Measurements from ENCODE around the gene ETV3L. TPM values are rescaled to one million over a fixed set of nuclear protein-coding genes. Genes with fewer than 3 reads are reported as not detected.

Gene ETV3L
- total RNA-seq, 2 experiments from 2014 or later = not detected

GRCh38 chr1:157138220-157139051, 38.8 kb upstream of the ETV3L start, which contains the start of gene ETV3:
Gene ETV3 (minus strand): TSS chr1:157138395. CDS start chr1:157136352, 2,043 bp downstream.
- intact Hi-C loops (cut with micrococcal nuclease) = loop anchor here (2.0 kb wide), 2 partner anchors 14 to 410 kb away; partner anchors contain the start of genes ISG20L2 and METTL25B
- DNase-seq = peak; percentile 94
- Mint-ChIP-seq H3K36me3 (peaks cover 31% of the 10 kb centered on the region), H3K27ac (peak within 1 kb of the TSS; percentile 88), H3K4me3 (peak within 1 kb of the TSS; percentile 98), H3K9me3 (no peaks in the 10 kb centered on the region), H3K4me1 (ENCODE audit: low read depth) (peaks cover 73% of the 10 kb centered on the region), H3K27me3 (no peaks in the 10 kb centered on the region)
- ChIA-PET POLR2A (interaction anchor here (0.9 to 1.6 kb wide), 2 partner anchors 14 to 17 kb away, joined by 3 to 6 read pairs; no protein-coding TSS in a partner anchor), CTCF (interaction anchor here (5.3 to 9.5 kb wide), 2 partner anchors 17 to 49 kb away, joined by 41 to 92 read pairs; no protein-coding TSS in a partner anchor)

- Mint-ChIP-seq H3K4me1 (ENCODE audit: low read depth) (peaks cover 79% of the 10 kb centered on the region), H3K27ac (peak overlapping the region; percentile 88), H3K4me3 (peak overlapping the region; percentile 98), H3K9me3 (no peaks in the 10 kb centered on the region), H3K27me3 (no peaks in the 10 kb centered on the region), H3K36me3 (peaks cover 38% of the 10 kb centered on the region)
- intact Hi-C loops (cut with micrococcal nuclease) = loop anchor here (2.0 kb wide), 2 partner anchors 15 to 409 kb away; partner anchors contain the start of genes ISG20L2 and METTL25B
- DNase-seq = peak; percentile 27
- ChIA-PET CTCF (interaction anchor here (5.3 to 9.5 kb wide), 2 partner anchors 17 to 48 kb away, joined by 41 to 92 read pairs; no protein-coding TSS in a partner anchor), POLR2A (interaction anchor here (1.0 to 1.1 kb wide), 2 partner anchors 14 to 19 kb away, joined by 3 read pairs; no protein-coding TSS in a partner anchor)
Measured at GRCh38 chr1:157137408-157138219, 38.0 kb upstream of the ETV3L start.

DNA sequence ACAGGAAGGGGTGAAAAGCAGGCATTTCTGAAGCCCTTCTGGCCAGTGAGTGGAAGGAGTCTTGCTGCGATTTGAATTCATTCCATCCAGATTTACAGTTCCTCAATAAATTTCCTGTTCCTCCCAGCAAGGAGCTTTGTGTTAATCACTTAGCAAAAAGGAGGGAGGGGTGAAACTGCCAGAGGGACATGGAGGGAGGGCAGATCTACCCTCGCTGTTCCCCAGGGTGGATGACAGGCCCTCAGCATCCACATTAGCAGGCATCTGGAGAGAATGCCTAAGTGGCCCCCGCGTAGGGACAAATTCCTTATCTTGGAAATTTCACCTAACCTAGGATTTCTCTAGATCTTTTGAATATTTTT, 37.4 kb upstream of the ETV3L start:
- intact Hi-C loops (cut with micrococcal nuclease) = no loop called here
- DNase-seq = no peak
- Mint-ChIP-seq H3K27me3 (no peaks in the 10 kb centered on the region), H3K36me3 (peaks cover 44% of the 10 kb centered on the region), H3K4me1 (ENCODE audit: low read depth) (peaks cover 83% of the 10 kb centered on the region), H3K9me3 (no peaks in the 10 kb centered on the region), H3K4me3 (peak overlapping the region; percentile 98), H3K27ac (peak overlapping the region; percentile 88)
- ChIA-PET CTCF (interaction anchor here (1.3 to 9.5 kb wide), 2 partner anchors 11 to 48 kb away, joined by 4 to 92 read pairs; no protein-coding TSS in a partner anchor), POLR2A (interaction anchor here (1.0 to 1.1 kb wide), 2 partner anchors 14 to 19 kb away, joined by 3 read pairs; no protein-coding TSS in a partner anchor)

DNA sequence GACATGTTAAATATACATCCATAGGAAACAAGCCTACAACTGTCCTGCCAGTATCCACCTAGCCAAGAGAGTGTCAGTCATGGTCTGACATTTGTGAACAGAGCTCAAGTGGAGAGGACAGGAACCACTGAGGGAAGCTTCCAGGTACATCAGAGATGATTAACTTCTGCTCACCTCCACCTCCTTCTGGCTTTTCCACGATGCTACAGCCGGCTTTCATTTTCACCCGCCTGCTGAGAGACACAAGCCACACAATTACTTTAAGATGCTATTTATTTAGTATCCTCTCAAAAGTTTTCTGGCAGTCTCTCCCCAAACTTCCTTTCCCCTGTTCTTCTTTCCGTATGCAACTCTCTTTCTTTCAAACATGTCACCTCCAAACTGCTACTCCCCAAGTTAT, 36.5 kb upstream of the ETV3L start:
- intact Hi-C loops (cut with micrococcal nuclease) = no loop called here
- Mint-ChIP-seq H3K9me3 (no peaks in the 10 kb centered on the region), H3K36me3 (peaks cover 53% of the 10 kb centered on the region), H3K27me3 (no peaks in the 10 kb centered on the region), H3K4me3 (peak overlapping the region; percentile 98), H3K4me1 (ENCODE audit: low read depth) (peaks cover 87% of the 10 kb centered on the region), H3K27ac (peak overlapping the region; percentile 88)
- DNase-seq = peak; percentile 37
- ChIA-PET CTCF (interaction anchor here (1.3 to 9.5 kb wide), 4 partner anchors 9 to 47 kb away, joined by 4 to 92 read pairs (median 32); no protein-coding TSS in a partner anchor), POLR2A (no interaction called here)

DNA sequence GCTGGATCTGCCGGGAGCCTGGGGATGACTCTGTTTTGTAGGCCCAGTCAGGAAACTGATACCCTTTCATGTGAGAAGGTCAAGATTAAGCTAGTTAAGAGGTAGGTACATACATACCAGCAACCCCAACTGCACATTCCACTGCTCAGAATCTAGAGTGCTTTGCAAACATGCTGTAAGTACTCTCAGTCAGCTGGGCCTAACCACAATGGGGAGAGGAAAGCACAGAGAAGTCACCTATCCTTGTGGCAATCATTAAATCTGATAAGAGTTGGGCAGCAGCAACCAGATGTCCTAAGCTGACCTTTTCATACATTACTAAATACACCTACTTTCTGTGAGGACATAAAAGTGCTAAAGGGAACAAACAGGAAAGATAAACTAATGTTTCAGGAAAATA, 36.0 kb upstream of the ETV3L start:
- intact Hi-C loops (cut with micrococcal nuclease) = no loop called here
- peak overlapping the region; percentile 68 for H3K27ac Mint-ChIP-seq
- H3K4me3 Mint-ChIP-seq = peak overlapping the region; percentile 98
- peaks cover 82% of the 10 kb centered on the region for H3K4me1 Mint-ChIP-seq (ENCODE audit: low read depth)
- no peak for DNase-seq
- POLR2A ChIA-PET = no interaction called here
- no peaks in the 10 kb centered on the region for H3K9me3 Mint-ChIP-seq
- no peaks in the 10 kb centered on the region for H3K27me3 Mint-ChIP-seq
- CTCF ChIA-PET = interaction anchor here (1.3 to 9.5 kb wide), 4 partner anchors 8 to 46 kb away, joined by 4 to 92 read pairs (median 32); no protein-coding TSS in a partner anchor
- H3K36me3 Mint-ChIP-seq = peaks cover 55% of the 10 kb centered on the region

- intact Hi-C loops (cut with micrococcal nuclease) = no loop called here
- Mint-ChIP-seq H3K27ac (peak overlapping the region; percentile 68), H3K9me3 (no peaks in the 10 kb centered on the region), H3K4me1 (ENCODE audit: low read depth) (peaks cover 77% of the 10 kb centered on the region), H3K4me3 (peak overlapping the region; percentile 98), H3K36me3 (peaks cover 58% of the 10 kb centered on the region), H3K27me3 (no peaks in the 10 kb centered on the region)
- ChIA-PET CTCF (interaction anchor here (1.5 to 9.5 kb wide), 3 partner anchors 8 to 46 kb away, joined by 4 to 92 read pairs (median 60); no protein-coding TSS in a partner anchor), POLR2A (no interaction called here)
- no peak for DNase-seq
Measured at GRCh38 chr1:157135070-157135469, 35.5 kb upstream of the ETV3L start.

GRCh38 chr1:157134442-157134841, 34.8 kb upstream of the ETV3L start:
- Mint-ChIP-seq H3K4me3 (peak overlapping the region; percentile 6), H3K27me3 (no peaks in the 10 kb centered on the region), H3K9me3 (no peaks in the 10 kb centered on the region), H3K4me1 (ENCODE audit: low read depth) (peaks cover 70% of the 10 kb centered on the region), H3K27ac (peak overlapping the region; percentile 59), H3K36me3 (peaks cover 58% of the 10 kb centered on the region)
- no peak for DNase-seq
- CTCF ChIA-PET = interaction anchor here (3.7 to 9.5 kb wide), 2 partner anchors 21 to 45 kb away, joined by 60 to 92 read pairs; no protein-coding TSS in a partner anchor
- POLR2A ChIA-PET = interaction anchor here (1.1 kb wide), 1 partner anchor 22 kb away, joined by 3 read pairs; no protein-coding TSS in a partner anchor
- intact Hi-C loops (cut with micrococcal nuclease) = no loop called here

DNA sequence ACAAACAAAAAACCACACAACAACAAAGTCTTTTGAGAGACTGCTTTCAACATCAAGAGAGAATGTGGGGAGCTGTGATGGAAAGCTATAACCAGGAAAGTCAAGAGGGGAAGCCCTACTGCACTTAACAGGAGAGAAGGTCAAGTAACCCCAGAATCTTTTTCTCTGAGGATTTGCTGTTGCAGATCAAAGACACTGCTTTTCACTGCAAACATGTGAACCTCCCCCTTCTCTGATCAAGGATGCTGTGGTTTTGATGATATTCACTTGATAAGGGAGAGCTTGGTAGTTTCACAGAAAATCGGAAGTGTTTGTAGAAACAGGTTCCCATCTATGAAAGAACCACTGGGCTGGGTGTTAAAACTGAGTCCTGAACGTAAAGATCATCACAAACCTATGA, 33.8 kb upstream of the ETV3L start:
- H3K36me3 Mint-ChIP-seq = peaks cover 60% of the 10 kb centered on the region
- POLR2A ChIA-PET = interaction anchor here (1.1 kb wide), 1 partner anchor 23 kb away, joined by 3 read pairs; no protein-coding TSS in a partner anchor
- H3K27me3 Mint-ChIP-seq = no peaks in the 10 kb centered on the region
- DNase-seq = no peak
- H3K4me1 Mint-ChIP-seq (ENCODE audit: low read depth) = peaks cover 65% of the 10 kb centered on the region
- peak overlapping the region; percentile 59 for H3K27ac Mint-ChIP-seq
- H3K4me3 Mint-ChIP-seq = peak overlapping the region; percentile 14
- CTCF ChIA-PET = interaction anchor here (3.7 to 9.5 kb wide), 2 partner anchors 22 to 44 kb away, joined by 60 to 92 read pairs; no protein-coding TSS in a partner anchor
- intact Hi-C loops (cut with micrococcal nuclease) = no loop called here
- H3K9me3 Mint-ChIP-seq = no peaks in the 10 kb centered on the region

DNA sequence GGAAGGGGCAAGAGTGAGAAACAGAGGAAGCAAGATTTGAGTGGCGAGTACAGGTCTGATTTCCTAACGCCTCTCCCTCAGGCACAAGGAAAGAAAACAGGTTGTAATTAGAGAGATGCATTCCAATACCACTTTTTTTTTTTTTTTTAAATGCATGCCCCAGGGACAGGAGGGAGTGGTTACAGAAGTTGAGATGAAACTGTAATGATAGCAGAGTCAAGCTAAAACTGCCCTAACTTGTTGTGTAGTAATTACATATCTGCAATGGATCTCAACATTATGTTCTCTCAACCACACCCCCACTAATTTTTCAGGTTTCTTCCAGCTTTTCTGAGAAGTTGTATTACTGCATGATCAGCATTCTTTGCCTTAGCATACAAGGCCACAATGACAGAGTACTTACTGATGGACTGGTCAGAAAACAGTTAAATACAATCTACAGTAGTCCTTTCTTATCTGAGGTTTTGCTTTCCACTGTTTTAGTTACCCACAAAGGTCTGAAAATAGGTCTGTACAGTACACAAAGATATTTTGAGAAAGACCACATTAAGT, 33.1 kb upstream of the ETV3L start:
- Mint-ChIP-seq H3K27me3 (no peaks in the 10 kb centered on the region), H3K4me1 (ENCODE audit: low read depth) (peaks cover 67% of the 10 kb centered on the region), H3K9me3 (no peaks in the 10 kb centered on the region), H3K4me3 (no peak overlapping the region), H3K36me3 (peaks cover 66% of the 10 kb centered on the region), H3K27ac (no peak overlapping the region)
- ChIA-PET POLR2A (no interaction called here), CTCF (interaction anchor here (3.7 to 9.5 kb wide), 2 partner anchors 23 to 43 kb away, joined by 60 to 92 read pairs; no protein-coding TSS in a partner anchor)
- no peak for DNase-seq
- intact Hi-C loops (cut with micrococcal nuclease) = no loop called here

DNA sequence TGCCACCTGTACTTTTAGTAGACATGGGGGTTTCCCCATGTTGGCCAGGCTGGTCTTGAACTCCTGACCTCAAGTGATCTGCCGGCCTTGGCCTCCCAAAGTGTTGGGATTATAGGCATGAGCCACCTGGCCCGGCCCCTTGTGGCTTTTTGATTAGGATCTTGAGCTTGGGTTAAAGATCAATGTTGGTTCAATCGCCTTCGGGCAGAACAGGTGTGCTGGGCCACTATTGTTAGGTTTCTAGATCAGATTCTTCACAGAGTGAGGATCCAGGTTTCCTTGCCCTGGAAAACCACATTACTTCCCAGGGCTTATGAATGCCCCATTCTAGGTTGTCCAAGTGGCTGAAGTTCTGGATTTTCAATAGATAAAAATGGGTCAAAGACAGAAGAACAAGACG, 32.5 kb upstream of the ETV3L start:
- ChIA-PET CTCF (interaction anchor here (9.5 kb wide), 1 partner anchor 43 kb away, joined by 92 read pairs; no protein-coding TSS in a partner anchor), POLR2A (no interaction called here)
- Mint-ChIP-seq H3K4me3 (no peak overlapping the region), H3K9me3 (no peaks in the 10 kb centered on the region), H3K36me3 (peaks cover 65% of the 10 kb centered on the region), H3K27me3 (no peaks in the 10 kb centered on the region), H3K27ac (no peak overlapping the region), H3K4me1 (ENCODE audit: low read depth) (peaks cover 64% of the 10 kb centered on the region)
- intact Hi-C loops (cut with micrococcal nuclease) = no loop called here
- no peak for DNase-seq

- no peak overlapping the region for H3K4me3 Mint-ChIP-seq
- no peaks in the 10 kb centered on the region for H3K27me3 Mint-ChIP-seq
- H3K27ac Mint-ChIP-seq = no peak overlapping the region
- intact Hi-C loops (cut with micrococcal nuclease) = no loop called here
- ChIA-PET POLR2A (no interaction called here), CTCF (interaction anchor here (9.5 kb wide), 1 partner anchor 42 kb away, joined by 92 read pairs; no protein-coding TSS in a partner anchor)
- peaks cover 56% of the 10 kb centered on the region for H3K4me1 Mint-ChIP-seq (ENCODE audit: low read depth)
- no peak for DNase-seq
- H3K36me3 Mint-ChIP-seq = peaks cover 69% of the 10 kb centered on the region
- no peaks in the 10 kb centered on the region for H3K9me3 Mint-ChIP-seq
Measured at GRCh38 chr1:157131281-157131680, 31.7 kb upstream of the ETV3L start.

Data from activated CD4-positive, alpha-beta memory T cell treated with anti-CD3 and anti-CD28 coated beads for 36 hours (primary cell).